ENCODE measurements around the gene ZBTB16.

DNA sequence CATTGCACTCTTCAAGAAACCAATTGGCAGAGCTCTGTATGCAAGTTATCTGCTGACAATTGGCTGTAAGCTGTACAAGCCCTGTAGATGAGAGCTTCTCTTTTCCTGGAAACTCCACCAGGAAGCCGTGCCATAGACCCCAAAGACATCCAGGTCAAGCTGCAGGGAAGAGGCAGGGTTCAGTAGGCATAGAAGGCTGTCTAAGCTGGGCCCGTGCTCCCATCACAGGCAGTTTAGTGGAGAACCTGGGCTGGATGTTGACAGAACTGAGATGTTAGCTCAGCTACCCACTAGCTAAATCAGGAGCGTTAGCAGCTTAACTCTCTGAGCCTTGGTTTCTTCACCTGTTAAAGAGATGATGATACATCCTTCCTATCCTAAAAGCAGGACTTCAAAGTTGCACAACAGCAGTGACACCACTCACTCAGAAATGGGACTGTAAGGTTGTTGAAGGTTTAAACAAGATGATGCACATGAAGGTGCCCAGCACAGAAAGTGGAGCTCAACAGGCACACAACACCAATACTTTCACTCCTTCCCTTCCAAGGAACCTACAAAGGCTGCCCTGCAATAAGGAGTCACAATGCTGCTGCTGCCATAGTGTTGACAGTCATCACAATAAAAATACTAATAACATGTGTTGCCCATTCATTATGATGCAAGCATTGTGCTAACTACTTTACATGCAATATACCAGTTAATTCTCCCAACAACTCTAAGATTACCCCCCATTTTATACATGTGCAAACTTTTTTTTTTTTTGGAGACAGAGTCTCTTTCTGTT, 115.4 kb downstream of the ZBTB16 start:
- TF ChIP-seq, protein P1, sequence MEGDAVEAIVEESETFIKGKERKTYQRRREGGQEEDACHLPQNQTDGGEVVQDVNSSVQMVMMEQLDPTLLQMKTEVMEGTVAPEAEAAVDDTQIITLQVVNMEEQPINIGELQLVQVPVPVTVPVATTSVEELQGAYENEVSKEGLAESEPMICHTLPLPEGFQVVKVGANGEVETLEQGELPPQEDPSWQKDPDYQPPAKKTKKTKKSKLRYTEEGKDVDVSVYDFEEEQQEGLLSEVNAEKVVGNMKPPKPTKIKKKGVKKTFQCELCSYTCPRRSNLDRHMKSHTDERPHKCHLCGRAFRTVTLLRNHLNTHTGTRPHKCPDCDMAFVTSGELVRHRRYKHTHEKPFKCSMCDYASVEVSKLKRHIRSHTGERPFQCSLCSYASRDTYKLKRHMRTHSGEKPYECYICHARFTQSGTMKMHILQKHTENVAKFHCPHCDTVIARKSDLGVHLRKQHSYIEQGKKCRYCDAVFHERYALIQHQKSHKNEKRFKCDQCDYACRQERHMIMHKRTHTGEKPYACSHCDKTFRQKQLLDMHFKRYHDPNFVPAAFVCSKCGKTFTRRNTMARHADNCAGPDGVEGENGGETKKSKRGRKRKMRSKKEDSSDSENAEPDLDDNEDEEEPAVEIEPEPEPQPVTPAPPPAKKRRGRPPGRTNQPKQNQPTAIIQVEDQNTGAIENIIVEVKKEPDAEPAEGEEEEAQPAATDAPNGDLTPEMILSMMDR (conservative IDR thresholded peaks at IDR 0.05), result no peak
- TF ChIP-seq EZH2 (IDR thresholded peaks at IDR 0.05; ENCODE audit: low read depth), result no peak
